GM18867 (cell line): Measurements from ENCODE around the gene MAP3K13.
"Not testable (repeated sequence)": the region's sequence is repeated elsewhere in the genome, so short reads cannot be mapped to it uniquely, and the experiment has no call there.

Experiments
- ATAC-seq: cut with Tn5 transposase; IDR thresholded peaks from one replicate; pipeline ENCODE4 v1.9.1; 2021; ENCODE audit warnings: mild to moderate bottlenecking, moderate library complexity; ENCODE audit not compliant: unreplicated experiment

MAP3K13 gene

GRCh38 chr3:185341616-185342458 is 21.1 kb upstream of the MAP3K13 start:
- ATAC-seq, result no peak

- no peak for ATAC-seq
Observed at GRCh38 chr3:185342459-185343174, 20.3 kb upstream of the MAP3K13 start.

GRCh38 chr3:185347399-185347798 is 15.5 kb upstream of the MAP3K13 start:
- ATAC-seq, result no peak

GRCh38 chr3:185350841-185351240 is 12.1 kb upstream of the MAP3K13 start:
- ATAC-seq, result no peak

GRCh38 chr3:185351396-185351795 is 11.5 kb upstream of the MAP3K13 start:
- ATAC-seq, result no peak

GRCh38 chr3:185353225-185353624 is 9.7 kb upstream of the MAP3K13 start:
- ATAC-seq, result no peak

- ATAC-seq, result peak; percentile 100
Observed at GRCh38 chr3:185353823-185354614, 8.9 kb upstream of the MAP3K13 start.

GRCh38 chr3:185356499-185356898 is 6.4 kb upstream of the MAP3K13 start:
- ATAC-seq, result no peak

- no peak for ATAC-seq
Observed at GRCh38 chr3:185361920-185362319, 1.0 kb upstream of the MAP3K13 start.

GRCh38 chr3:185363662-185364203 is 797 bp downstream of the MAP3K13 start:
- no peak for ATAC-seq

- no peak for ATAC-seq
Observed at GRCh38 chr3:185365291-185366073, 2.5 kb downstream of the MAP3K13 start.

GRCh38 chr3:185366074-185366335 is 3.1 kb downstream of the MAP3K13 start:
- ATAC-seq, result no peak

GRCh38 chr3:185366913-185367312 is 4.0 kb downstream of the MAP3K13 start:
- ATAC-seq, result no peak

GRCh38 chr3:185370349-185370748 is 7.4 kb downstream of the MAP3K13 start:
- not testable (repeated sequence) for ATAC-seq

GRCh38 chr3:185371306-185372074 is 8.6 kb downstream of the MAP3K13 start:
- no peak for ATAC-seq

GRCh38 chr3:185381320-185382058 is 18.6 kb downstream of the MAP3K13 start:
- ATAC-seq, result no peak

GRCh38 chr3:185382154-185382553 is 19.2 kb downstream of the MAP3K13 start:
- ATAC-seq, result no peak

- ATAC-seq, result not testable (repeated sequence)
Observed at GRCh38 chr3:185386515-185386914, 23.6 kb downstream of the MAP3K13 start.

GRCh38 chr3:185387646-185388045 is 24.7 kb downstream of the MAP3K13 start:
- ATAC-seq, result no peak
